ENCODE measurements around the gene MYBPH. TPM values are rescaled to one million over a fixed set of nuclear protein-coding genes. Genes with fewer than 3 reads are reported as not detected.

The MYBPH gene, protein sequence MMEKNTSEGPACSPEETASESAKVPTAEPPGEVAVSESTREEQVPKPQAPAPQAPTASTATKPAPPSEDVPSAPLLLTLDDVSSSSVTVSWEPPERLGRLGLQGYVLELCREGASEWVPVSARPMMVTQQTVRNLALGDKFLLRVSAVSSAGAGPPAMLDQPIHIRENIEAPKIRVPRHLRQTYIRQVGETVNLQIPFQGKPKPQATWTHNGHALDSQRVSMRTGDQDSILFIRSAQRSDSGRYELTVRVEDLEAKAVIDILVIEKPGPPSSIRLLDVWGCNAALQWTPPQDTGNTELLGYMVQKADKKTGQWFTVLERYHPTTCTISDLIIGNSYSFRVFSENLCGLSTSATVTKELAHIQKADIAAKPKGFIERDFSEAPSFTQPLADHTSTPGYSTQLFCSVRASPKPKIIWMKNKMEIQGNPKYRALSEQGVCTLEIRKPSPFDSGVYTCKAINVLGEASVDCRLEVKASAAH
- not detected for total RNA-seq

DNA sequence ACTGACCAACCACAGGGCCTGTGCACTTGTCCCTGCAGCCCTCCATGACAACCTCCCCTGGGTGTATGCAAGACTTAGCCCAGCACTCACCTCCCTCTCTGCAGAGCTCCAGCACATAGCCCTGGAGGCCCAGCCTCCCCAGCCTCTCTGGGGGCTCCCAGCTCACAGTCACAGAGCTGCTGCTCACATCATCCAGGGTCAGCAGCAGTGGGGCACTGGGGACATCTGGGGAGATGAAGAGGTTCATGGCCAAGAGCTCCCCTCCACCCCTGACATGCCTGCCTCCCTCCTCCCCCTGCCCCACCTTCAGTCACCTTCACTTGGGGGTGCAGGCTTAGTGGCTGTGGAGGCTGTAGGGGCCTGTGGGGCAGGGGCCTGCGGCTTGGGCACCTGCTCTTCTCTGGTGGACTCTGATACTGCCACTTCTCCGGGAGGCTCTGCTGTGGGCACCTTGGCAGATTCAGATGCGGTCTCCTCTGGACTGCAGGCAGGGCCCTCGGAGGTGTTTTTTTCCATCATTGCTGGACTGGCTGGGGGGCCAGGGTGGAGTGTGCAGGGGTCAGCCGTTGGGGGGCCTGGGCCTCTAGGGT is at the start of gene MYBPH:
Gene MYBPH (minus strand): TSS at position 590 of the 590 bp plus-strand sequence. CDS start 71 bp downstream, at position 519.
- POLR2A ChIA-PET = interaction anchor here (0.7 kb wide), 1 partner anchor 62 kb away, joined by 3 read pairs; no protein-coding TSS in a partner anchor
- CTCF ChIA-PET = interaction anchor here (1.6 kb wide), 1 partner anchor 136 kb away, joined by 3 read pairs; no protein-coding TSS in a partner anchor

DNA sequence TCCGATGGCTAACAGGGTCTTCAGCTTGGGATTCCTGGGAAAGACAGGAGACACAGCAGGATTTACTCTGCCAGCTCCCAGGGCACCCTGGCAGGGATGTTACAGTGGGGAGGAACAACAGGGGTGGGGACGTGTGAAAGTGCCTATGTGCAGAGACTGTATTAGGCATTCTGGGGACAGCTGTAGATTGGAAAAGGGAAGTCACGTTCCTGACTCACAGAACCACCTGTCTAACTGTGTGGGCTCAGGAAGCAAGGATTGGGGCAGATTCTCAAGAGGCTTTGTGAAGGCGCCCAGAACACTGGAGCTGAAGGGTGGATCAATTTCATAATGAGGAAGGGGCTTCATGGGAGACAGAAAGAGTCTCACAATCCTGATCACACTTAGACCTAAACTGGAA is 49.4 kb upstream of the MYBPH start:
- POLR2A ChIA-PET = no interaction called here

DNA sequence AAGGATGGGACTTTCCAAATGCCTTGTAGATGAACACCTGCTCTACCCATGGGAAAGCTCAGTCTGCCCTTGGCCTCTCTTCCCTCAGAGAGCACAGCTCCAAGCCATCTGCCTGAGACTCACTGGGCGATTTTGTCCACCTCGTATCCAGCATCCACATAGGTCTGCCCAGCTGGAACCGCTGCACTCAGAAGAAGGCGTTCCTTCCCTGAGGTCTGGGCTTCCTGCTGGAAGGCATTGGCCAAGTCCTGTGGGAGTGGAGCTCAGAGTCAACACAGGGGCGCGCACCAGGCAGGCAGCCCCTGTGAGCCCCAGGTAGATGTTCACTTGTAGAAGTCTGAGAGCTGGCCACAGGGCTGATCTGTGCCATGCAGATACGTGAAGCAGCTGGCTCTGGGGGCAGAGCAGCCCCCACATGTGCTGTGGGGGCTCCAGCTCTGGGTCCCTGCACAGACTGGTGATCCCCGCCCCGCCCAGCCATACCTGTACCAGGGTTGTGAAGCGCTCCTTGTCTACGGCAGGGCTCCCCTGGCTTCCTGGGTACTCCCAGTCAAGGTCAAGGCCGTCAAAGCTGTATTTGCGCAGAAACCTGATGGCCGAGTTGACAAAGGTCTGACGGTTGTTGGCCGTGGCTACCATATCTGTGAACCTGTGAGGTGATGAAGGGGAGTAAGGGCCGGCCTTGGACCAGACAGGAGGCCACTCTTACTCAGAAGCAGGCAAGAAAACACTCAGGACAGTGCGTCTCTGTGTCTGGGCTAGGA is 47.6 kb upstream of the MYBPH start:
- CTCF ChIA-PET = interaction anchor here (0.5 kb wide), 1 partner anchor 878 kb away, joined by 3 read pairs; no protein-coding TSS in a partner anchor
- POLR2A ChIA-PET = no interaction called here

More for the DNA sequence above, 49.4 kb upstream of the MYBPH start:
- CTCF ChIA-PET = interaction anchor here (1.4 kb wide), 1 partner anchor 53 kb away, joined by 4 read pairs; no protein-coding TSS in a partner anchor

DNA sequence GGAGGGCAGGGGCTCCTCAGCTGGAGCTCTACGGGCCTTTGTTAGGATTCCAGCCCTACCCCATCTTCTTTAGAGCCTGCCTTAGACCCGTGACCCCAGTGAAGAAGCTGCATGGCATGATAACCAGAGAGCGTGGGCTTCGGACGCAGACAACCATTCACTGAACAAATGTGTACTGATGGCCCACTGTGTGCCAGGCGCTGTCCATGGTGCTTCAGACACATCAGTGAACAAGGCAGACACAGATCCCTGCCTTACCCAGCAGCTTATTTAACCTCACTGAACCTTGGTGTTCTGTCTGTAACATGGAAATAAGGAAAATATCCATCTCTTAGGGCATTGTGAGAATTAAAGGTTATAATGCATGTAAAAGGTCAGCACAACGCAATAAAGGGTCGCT is 44.3 kb upstream of the MYBPH start:
- ChIA-PET CTCF (interaction anchor here (0.5 kb wide), 1 partner anchor 418 kb away, joined by 5 read pairs; no protein-coding TSS in a partner anchor), POLR2A (no interaction called here)

DNA sequence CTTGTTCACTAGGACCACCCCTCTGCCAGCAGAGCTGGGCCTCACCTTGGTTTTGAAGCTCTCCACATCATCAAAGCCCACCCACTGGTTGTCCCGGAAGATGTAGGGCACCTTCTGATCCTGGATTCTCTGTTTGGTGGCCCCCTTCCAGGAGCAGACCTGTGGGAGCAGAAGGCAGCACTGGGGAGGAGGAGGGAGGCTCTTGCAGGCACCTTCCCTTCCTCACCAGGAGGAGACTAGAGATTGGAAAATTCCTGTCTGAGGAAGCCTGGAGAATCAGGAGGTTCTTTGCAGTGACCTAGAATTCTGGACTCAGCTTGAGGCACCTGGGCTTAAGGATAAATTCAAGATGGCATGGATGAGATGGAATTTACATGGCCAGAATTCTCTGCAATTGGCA is 43.5 kb upstream of the MYBPH start:
- POLR2A ChIA-PET = no interaction called here
- CTCF ChIA-PET = interaction anchor here (2.1 to 2.5 kb wide), 2 partner anchors 49 to 180 kb away, joined by 7 to 9 read pairs; no protein-coding TSS in a partner anchor

DNA sequence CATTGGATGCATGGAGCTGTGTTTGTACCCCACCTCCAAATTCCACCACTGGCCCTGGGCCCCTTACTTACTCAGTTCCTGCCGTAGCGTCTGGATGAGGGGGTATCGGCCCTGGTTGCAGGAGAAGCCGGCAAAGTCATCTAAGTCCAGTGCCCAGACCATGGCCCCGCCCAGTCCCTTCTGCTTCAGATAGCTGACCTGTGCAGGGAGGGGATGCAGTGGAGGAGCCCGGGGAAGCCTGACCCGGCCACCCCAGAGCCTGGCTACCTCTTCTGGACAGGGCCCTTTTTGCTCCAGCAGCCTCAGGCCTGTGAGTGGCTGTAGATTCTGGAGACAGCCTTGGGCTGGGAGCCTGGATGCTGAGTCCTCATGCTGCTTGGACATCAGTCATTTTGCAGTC is 42.0 kb upstream of the MYBPH start:
- POLR2A ChIA-PET = no interaction called here
- CTCF ChIA-PET = interaction anchor here (2.1 to 2.7 kb wide), 3 partner anchors 14 to 178 kb away, joined by 7 to 9 read pairs (median 9); no protein-coding TSS in a partner anchor

DNA sequence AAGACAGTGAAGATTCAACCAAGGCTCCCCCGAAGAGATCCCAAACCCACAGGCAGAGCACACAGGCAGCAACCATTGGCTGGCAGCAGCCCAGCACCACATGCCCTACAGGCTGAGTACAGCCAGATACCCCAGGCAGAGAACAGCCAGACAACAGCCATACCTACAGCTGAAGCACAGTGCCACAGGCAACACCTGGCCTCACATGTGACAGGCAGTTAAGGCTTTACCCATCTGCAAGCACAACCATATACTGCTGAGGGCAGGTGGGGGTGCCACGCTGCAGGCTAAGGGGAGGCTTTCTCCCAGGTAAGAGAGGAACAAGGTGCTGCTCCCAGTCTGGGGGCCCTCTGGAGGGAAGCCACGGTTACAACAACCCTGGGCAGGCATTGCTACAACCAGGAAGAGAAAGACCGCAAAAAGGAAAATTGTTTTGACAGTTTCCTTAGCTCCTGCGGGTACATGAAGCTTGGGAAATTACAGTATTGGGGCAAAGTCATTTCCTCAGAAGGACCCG is 41.6 kb upstream of the MYBPH start:
- ChIA-PET CTCF (interaction anchor here (1.0 to 2.7 kb wide), 5 partner anchors 13 to 189 kb away, joined by 3 to 9 read pairs (median 7); no protein-coding TSS in a partner anchor), POLR2A (no interaction called here)

DNA sequence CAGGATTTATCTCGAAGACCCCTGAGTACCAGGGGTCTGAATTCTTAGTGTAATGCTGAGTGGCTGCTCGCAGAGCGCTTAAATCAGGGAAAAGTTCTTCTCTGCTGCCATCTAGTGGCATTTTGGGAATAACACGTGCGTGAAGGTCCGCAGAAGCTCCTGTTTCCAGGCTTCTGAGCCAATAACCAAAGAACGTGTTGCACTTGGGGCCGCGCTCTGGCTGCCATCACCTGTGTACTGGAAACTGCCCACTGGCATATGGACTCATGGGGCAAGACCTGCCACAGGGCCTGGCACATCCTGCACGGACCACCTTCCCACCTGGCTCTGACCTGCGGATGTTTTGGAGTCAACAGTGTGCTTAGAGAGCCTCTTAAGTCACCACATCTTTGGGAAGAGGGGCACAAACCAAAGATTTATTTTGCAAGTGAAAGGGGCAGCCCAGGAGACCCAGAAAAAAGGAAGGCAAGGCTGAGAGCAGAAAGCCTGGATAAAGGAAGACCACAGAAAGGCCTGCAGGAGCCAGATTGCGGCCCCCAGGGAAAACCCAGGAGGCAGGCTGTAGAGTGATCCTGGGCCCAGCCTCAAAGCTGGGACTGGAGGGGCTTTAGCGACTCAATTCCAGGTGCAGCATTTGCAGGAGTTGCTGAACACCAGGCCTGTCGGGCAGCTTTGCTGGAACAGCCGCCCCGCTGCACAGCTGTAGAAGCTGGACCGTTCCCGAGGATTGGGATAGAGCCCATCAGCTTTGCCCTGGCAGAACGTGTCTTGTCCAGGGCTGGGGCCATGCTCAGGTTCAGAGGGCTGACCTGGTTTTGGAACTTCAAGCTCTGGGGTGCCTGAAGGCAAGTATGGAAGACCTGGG is 40.9 kb upstream of the MYBPH start:
- ChIA-PET CTCF (interaction anchor here (0.6 to 3.2 kb wide), 15 partner anchors 9 to 203 kb away, joined by 3 to 34 read pairs (median 3); no protein-coding TSS in a partner anchor), POLR2A (no interaction called here)

DNA sequence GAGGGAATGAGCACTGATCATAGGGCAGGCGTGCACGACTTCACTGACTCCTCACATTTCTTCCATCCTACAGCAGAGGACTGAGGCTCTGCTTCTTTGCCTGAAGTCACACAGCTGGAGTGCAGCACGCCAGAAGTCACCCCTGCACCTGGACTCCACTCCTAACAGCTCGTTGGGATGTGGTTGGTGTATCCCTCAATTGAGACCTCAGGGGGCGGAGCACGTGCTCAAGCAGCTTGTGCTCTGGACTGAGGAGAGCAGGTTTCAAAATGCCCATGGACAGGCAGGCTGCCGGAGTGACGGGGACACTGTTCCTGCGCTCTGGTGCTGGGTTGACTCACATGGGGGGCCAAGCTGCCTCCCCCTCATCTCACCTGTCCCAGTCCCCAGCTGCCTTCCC is 39.9 kb upstream of the MYBPH start:
- ChIA-PET CTCF (interaction anchor here (0.8 to 3.2 kb wide), 10 partner anchors 8 to 188 kb away, joined by 3 to 34 read pairs (median 4); no protein-coding TSS in a partner anchor), POLR2A (no interaction called here)

DNA sequence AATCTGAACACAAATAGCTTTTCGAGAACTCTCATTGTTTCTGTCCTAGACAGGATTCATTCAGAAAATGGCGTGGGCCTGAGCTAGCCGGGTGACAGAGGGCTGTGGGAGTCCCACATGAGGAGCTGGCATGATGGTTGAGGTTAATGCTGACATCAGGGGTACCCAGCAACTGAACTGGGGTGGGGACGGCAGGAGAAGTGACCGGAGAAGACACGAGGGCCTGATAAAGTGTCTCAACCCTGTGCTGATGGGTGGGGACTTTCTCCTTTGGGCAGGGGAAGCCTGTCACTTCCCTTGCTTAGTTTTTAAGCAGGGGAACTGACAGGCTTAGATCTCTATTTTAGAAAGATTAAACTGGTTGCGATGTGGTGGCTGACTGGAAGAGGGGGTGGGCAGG is 39.2 kb upstream of the MYBPH start:
- CTCF ChIA-PET = interaction anchor here (1.1 to 3.2 kb wide), 2 partner anchors 172 to 175 kb away, joined by 3 to 34 read pairs; no protein-coding TSS in a partner anchor
- POLR2A ChIA-PET = no interaction called here

DNA sequence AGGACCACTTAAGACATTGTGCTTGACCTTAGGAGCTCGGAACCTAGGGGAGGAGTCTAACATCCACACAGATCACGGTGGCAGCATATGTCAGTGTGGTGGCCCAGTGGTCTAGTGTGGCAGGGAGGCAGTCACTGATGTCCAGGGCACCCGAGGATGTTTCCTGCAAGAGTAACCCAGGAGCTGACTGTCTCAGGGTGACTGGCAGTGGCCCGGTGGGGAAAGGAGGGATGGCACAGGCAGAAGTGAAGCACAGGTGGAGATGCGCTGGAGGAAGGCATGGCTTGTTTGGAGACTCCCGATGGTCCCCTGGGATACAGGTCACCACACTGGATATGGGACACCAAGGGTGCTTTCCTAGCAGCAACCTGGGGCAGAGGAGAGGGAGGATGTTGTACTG is 37.5 kb upstream of the MYBPH start:
- ChIA-PET POLR2A (no interaction called here), CTCF (no interaction called here)

DNA sequence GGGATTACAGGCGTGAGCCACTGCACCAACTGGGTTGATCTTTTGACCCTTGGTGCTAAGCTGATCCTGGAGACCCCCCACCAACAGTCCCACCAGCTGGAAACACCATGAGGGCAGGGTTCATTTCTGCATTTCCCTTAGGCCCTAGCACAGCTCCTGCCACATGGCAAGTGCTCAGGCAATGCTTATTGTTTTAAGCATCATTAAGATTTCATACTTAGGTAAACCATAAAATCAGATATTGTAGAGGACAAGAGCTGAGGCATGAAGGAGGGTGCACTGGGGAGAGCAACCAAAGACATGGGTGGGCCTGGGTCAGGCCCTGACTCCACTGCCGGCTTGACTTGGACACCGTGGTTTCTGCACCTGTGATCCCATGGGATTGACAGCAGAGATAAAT is 36.2 kb upstream of the MYBPH start:
- ChIA-PET POLR2A (no interaction called here), CTCF (interaction anchor here (1.5 kb wide), 1 partner anchor 172 kb away, joined by 6 read pairs; no protein-coding TSS in a partner anchor)

DNA sequence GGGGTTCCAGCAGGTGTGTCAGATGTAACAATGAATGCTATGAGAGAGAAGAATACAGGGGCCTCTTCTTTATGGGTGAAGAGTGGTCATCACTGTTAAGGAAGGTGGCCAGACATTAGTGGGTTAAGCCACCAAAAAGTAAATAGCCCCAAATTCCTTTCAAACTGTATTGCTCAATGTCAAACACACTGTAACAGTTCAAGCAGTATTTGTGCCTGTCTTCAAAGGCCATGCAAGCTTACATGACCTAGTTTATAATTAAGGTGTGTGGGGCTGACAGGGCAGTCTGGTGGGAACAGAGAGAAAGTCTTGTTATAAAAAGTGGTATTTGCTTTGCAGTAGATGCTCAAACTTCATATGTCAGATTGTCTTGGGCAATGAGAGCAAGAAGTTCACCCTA is 35.4 kb upstream of the MYBPH start:
- ChIA-PET CTCF (interaction anchor here (1.5 kb wide), 1 partner anchor 171 kb away, joined by 6 read pairs; no protein-coding TSS in a partner anchor), POLR2A (no interaction called here)

DNA sequence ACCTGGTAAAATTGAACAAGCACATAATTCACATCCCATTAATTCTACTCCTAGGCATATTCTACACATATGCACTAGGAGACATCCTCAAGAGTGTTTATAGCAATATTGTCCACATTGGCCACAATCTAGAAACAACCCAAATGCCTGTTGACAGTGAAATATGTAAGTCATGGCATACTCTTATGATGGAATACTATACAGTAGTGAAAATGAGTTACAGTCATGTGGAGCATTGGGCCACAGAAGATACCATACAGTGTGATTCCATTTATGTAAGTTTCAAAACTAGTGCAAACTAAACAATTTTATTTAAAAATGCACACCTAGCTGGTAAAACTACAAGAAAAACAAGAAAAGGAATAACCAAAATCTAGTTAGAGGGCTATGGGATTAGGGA is 34.7 kb upstream of the MYBPH start:
- CTCF ChIA-PET = interaction anchor here (1.5 kb wide), 1 partner anchor 171 kb away, joined by 6 read pairs; no protein-coding TSS in a partner anchor

DNA sequence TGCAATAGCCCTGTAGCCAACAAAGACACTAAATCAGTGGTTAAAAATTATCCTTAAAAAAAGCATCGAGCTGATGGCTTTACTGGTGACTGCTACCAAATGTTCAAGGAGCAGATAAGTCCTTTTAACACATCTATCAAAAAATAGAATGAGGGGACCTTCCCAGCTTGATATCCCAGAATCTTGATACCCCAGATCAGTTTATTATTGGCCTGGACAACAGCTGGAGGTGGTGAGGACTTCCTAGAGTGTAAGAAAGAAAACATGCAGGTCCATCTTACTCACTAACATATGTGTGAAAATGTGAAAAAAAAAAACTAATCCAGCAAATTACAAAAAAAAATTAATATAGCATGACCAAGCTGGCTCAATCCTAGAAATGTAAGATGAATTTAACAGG is 32.6 kb upstream of the MYBPH start:
- ChIA-PET CTCF (interaction anchor here (1.1 kb wide), 1 partner anchor 8 kb away, joined by 4 read pairs; no protein-coding TSS in a partner anchor), POLR2A (no interaction called here)

More for the DNA sequence above, 34.7 kb upstream of the MYBPH start:
- POLR2A ChIA-PET = no interaction called here

DNA sequence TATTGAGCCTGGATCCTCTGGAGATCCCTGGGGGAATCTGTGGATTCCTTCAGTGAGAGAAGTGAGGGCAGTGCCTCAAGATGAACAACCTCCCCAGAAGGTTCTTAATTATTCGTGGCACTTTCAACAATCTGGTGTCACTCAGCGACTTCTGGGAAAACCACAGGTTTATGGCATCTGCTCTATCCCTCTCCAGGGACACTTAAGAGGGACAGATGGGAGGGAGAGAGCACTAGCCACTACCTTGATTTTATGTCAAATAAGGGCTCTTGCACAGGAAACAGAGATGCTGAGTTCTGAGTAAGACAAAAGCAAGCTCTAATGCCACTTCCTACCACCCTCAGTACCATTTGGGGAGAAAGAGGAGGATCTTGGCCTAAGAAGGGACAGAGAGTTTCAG is 32.1 kb upstream of the MYBPH start:
- CTCF ChIA-PET = interaction anchor here (1.1 kb wide), 1 partner anchor 8 kb away, joined by 4 read pairs; no protein-coding TSS in a partner anchor

DNA sequence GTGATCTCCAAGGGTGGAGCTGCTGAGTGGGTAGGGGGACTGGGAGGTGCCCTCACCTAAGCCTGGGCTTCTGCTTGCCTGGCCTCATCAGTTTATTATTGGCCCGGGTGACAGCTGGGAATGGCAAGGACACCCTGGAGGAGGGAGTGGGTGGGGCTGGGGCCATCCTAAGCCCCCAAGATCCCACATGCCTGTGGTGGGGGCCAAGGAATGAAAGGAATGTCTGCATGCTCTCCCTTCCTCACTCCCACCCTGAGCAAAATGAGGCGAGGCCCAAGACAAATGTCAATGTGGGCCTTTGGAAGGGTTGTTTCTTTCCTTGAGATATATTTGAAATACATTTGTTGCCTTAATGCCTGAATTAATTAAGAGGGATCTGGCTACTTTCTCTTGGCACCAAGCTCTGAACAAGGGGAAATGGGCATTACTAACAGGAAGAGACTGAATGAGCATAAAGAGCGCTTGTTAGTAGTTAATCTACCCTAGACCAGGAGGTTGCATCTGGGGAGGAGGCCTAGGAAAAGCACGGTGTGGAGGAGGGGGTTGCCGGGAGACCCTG is 30.6 kb upstream of the MYBPH start:
- POLR2A ChIA-PET = no interaction called here
- CTCF ChIA-PET = no interaction called here

More for the DNA sequence above, 32.1 kb upstream of the MYBPH start:
- POLR2A ChIA-PET = no interaction called here

DNA sequence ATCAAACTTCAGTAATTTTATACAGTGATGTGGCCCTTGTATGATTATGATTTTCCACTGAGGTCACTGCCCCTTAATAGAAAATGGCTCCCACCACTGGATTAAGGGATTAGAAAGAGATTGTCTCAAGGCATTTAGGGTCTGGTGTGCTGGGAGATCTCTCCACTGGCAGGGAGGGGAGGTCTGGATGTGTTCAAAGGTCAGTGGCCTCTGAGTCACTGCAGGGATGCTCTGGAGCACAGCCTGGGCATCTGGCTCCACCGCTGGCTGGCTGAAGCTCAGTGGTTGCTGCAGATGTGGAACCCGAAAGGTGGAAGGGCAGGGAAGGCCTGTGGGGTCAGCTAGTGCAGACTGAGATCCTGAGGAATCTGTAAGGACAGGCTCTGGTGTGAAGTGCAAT is 29.1 kb upstream of the MYBPH start:
- CTCF ChIA-PET = interaction anchor here (2.8 kb wide), 1 partner anchor 12 kb away, joined by 9 read pairs; no protein-coding TSS in a partner anchor

More for the DNA sequence above, 29.1 kb upstream of the MYBPH start:
- POLR2A ChIA-PET = no interaction called here

All from activated CD8-positive, alpha-beta memory T cell treated with anti-CD3 and anti-CD28 coated beads for 36 hours (primary cell).